H1 (cell line): ENCODE results near the gene ADM2. TPM values are rescaled to one million over a fixed set of nuclear protein-coding genes. Genes with fewer than 3 reads are reported as not detected.
A peak's percentile ranks its signal among the peaks of the same experiment; 100 is the strongest.

Source experiments
- CTCF ChIA-PET: fragments of 300-600 bp; sonication (Branson Sonifier 250); formaldehyde crosslinking; loops from one replicate; lab custom pipeline; 2021; ENCODE audit not compliant: partially characterized antibody; lab: Charles Lee
- POLR2A ChIA-PET: fragments of 300-600 bp; sonication (Branson Sonifier 250); formaldehyde crosslinking; loops from one replicate; lab custom pipeline; 2021; ENCODE audit warnings: inconsistent platforms; ENCODE audit not compliant: partially characterized antibody; lab: Charles Lee
- DNase-seq, 2 experiments: peaks; one replicate each; pipeline versions ENCODE4 v3.0.0 to v3.0.0-alpha.2; 2010 to 2022; ENCODE audit warnings: low spot score in 2 of 2, low read depth in 1 of 2, mixed read lengths in 1 of 2
- FAIRE-seq: peaks from 2 replicates; lab custom pipeline; 2011; peaks lifted over from hg19 to GRCh38; lab: Jason Lieb, UNC
- H2AFZ ChIP-seq: 2 replicates; pipeline ENCODE4 v1.8.1; 2012; ENCODE audit warnings: low read length, inconsistent platforms
- H2AK5ac ChIP-seq: 2 replicates; pipeline ENCODE4 v1.6.1; 2013; ENCODE audit warnings: low read depth, low read length
- H2BK120ac ChIP-seq: replicated peaks from 2 replicates; pipeline ENCODE3; 2013; ENCODE audit warnings: low read depth, low read length, inconsistent platforms
- H2BK12ac ChIP-seq: 2 replicates; pipeline ENCODE4 v1.6.1; 2013; ENCODE audit warnings: low read depth, low read length
- H2BK15ac ChIP-seq: 2 replicates; pipeline ENCODE4 v1.6.1; 2013; ENCODE audit warnings: low read length
- H2BK20ac ChIP-seq: 2 replicates; pipeline ENCODE4 v1.6.1; 2013; ENCODE audit warnings: low read length
- H2BK5ac ChIP-seq: 2 replicates; pipeline ENCODE4 v1.6.1; 2013; ENCODE audit warnings: low read depth, low read length
- H3K14ac ChIP-seq: 2 replicates; pipeline ENCODE4 v1.6.1; 2013; ENCODE audit warnings: inconsistent platforms; ENCODE audit not compliant: insufficient read length
- H3K18ac ChIP-seq: 2 replicates; pipeline ENCODE4 v1.6.1; 2013; ENCODE audit warnings: low read length; ENCODE audit errors: extremely low read depth
- H3K23ac ChIP-seq: 2 replicates; pipeline ENCODE4 v1.6.1; 2013; ENCODE audit warnings: inconsistent platforms; ENCODE audit not compliant: insufficient read length
- H3K23me2 ChIP-seq: 2 replicates; pipeline ENCODE4 v1.6.1; 2013; ENCODE audit warnings: low read depth, low read length
- H3K27ac ChIP-seq: 2 replicates; pipeline ENCODE4 v1.6.1; 2011; ENCODE audit warnings: low read depth, low read length, inconsistent platforms
- H3K27me3 ChIP-seq, 4 experiments: replicated peaks in 1 of 4; 1 replicate in 1 of 4; 2 replicates in 3 of 4; pipeline versions ENCODE4 v1.6.1 to v1.8.1; 2011 to 2013; ENCODE audit warnings: low read length in 3 of 4, mild to moderate bottlenecking in 3 of 4, inconsistent platforms in 2 of 4, mixed read lengths in 2 of 4, moderate library complexity in 1 of 4; ENCODE audit not compliant: control insufficient read depth in 3 of 4, insufficient read depth in 3 of 4; ENCODE audit errors: extremely low read depth in 1 of 4
- H3K36me3 ChIP-seq, 4 experiments: 2 replicates each; pipeline versions ENCODE4 v1.6.1 to v1.8.1; 2011 to 2013; ENCODE audit warnings: mild to moderate bottlenecking in 4 of 4, low read length in 3 of 4, moderate library complexity in 2 of 4, control low read depth in 1 of 4, inconsistent platforms in 1 of 4; ENCODE audit not compliant: insufficient read depth in 4 of 4, control insufficient read depth in 2 of 4
- H3K4ac ChIP-seq: replicated peaks from 2 replicates; pipeline ENCODE3; 2013; ENCODE audit warnings: low read length, low read depth, mixed read lengths, inconsistent platforms; ENCODE audit not compliant: insufficient read length
- H3K4me1 ChIP-seq, 4 experiments: replicated peaks in 1 of 4; 1 replicate in 1 of 4; 2 replicates in 3 of 4; pipeline versions ENCODE4 v1.6.1 to v1.8.1; 2011 to 2013; ENCODE audit warnings: low read length in 3 of 4, inconsistent platforms in 2 of 4, mixed read lengths in 1 of 4; ENCODE audit not compliant: insufficient read depth in 4 of 4, control insufficient read depth in 3 of 4
- H3K4me2 ChIP-seq, 2 experiments: 2 replicates each; pipeline versions ENCODE4 v1.6.1 to v1.8.1; 2011 to 2013; ENCODE audit warnings: low read depth in 2 of 2, low read length in 2 of 2, control low read depth in 1 of 2, inconsistent platforms in 1 of 2, mild to moderate bottlenecking in 1 of 2; ENCODE audit not compliant: insufficient read depth in 1 of 2
- H3K4me3 ChIP-seq, 4 experiments: fragments of 200-600, 300-600 bp in 1 of 4; sonication (generic), shearing (Covaris generic), sonication (Bioruptor Twin) in 1 of 4; 2 replicates each; pipeline versions ENCODE4 v1.5.1 to v1.8.1; 2011 to 2016; ENCODE audit warnings: low read length in 4 of 4, low read depth in 3 of 4, control low read depth in 2 of 4, inconsistent platforms in 2 of 4, mild to moderate bottlenecking in 2 of 4, mixed read lengths in 1 of 4, moderate library complexity in 1 of 4; ENCODE audit not compliant: insufficient read depth in 2 of 4; ENCODE audit errors: extremely low read depth in 1 of 4
- H3K56ac ChIP-seq: replicated peaks from 2 replicates; pipeline ENCODE3; 2013; ENCODE audit warnings: low read depth, mild to moderate bottlenecking, mixed read lengths, low read length, inconsistent platforms; ENCODE audit not compliant: insufficient read length
- H3K79me1 ChIP-seq: 2 replicates; pipeline ENCODE4 v1.6.1; 2013; ENCODE audit warnings: low read depth, low read length, control low read depth
- H3K79me2 ChIP-seq, 2 experiments: 2 replicates each; pipeline versions ENCODE4 v1.6.1 to v1.8.1; 2012 to 2013; ENCODE audit warnings: low read length in 2 of 2, mild to moderate bottlenecking in 2 of 2, inconsistent platforms in 1 of 2; ENCODE audit not compliant: insufficient read depth in 2 of 2, control insufficient read depth in 1 of 2
- H3K9ac ChIP-seq, 4 experiments: replicated peaks in 1 of 4; 1 replicate in 1 of 4; 2 replicates in 3 of 4; pipeline versions ENCODE4 v1.6.1 to v1.8.1; 2011 to 2013; ENCODE audit warnings: low read depth in 3 of 4, low read length in 3 of 4, control low read depth in 2 of 4, mild to moderate bottlenecking in 2 of 4, moderate library complexity in 2 of 4, inconsistent platforms in 1 of 4; ENCODE audit errors: extremely low read depth in 1 of 4
- H3K9me3 ChIP-seq, 2 experiments: 2 replicates each; pipeline versions ENCODE4 v1.6.1 to v1.8.1; 2012 to 2013; ENCODE audit warnings: mild to moderate bottlenecking in 2 of 2, moderate library complexity in 2 of 2, control low read depth in 1 of 2, inconsistent platforms in 1 of 2, low read depth in 1 of 2, low read length in 1 of 2, mixed read lengths in 1 of 2; ENCODE audit not compliant: insufficient read depth in 2 of 2
- H4K20me1 ChIP-seq, 2 experiments: replicated peaks in 1 of 2; 2 replicates each; pipeline versions ENCODE3 to v1.8.1; 2011 to 2013; ENCODE audit warnings: inconsistent platforms in 2 of 2, low read length in 2 of 2, mild to moderate bottlenecking in 1 of 2; ENCODE audit not compliant: insufficient read depth in 2 of 2, control insufficient read depth in 1 of 2
- H4K5ac ChIP-seq: 2 replicates; pipeline ENCODE4 v1.6.1; 2013; ENCODE audit warnings: low read length, low read depth, mixed read lengths, inconsistent platforms; ENCODE audit not compliant: insufficient read length
- H4K8ac ChIP-seq: 2 replicates; pipeline ENCODE4 v1.8.0; 2013; ENCODE audit warnings: mild to moderate bottlenecking, moderate library complexity, low read length, inconsistent platforms; ENCODE audit not compliant: insufficient read depth; ENCODE audit errors: extremely low read depth
- H4K91ac ChIP-seq: replicated peaks from 2 replicates; pipeline ENCODE3; 2013; ENCODE audit warnings: low read length, mixed read lengths, inconsistent platforms; ENCODE audit not compliant: insufficient read length
- BACH1 ChIP-seq: IDR thresholded peaks from 2 replicates; pipeline ENCODE4 v1.6.1; 2012; ENCODE audit warnings: low read length, improper control_type of control experiment
- BRCA1 ChIP-seq: IDR thresholded peaks from 2 replicates; pipeline ENCODE4 v1.6.1; 2012; ENCODE audit warnings: low read depth, low read length, improper control_type of control experiment
- EGR1 ChIP-seq: IDR thresholded peaks from 2 replicates; pipeline ENCODE4 v1.6.1; 2011; ENCODE audit warnings: low read depth, low read length, borderline replicate concordance
- EP300 ChIP-seq, 2 experiments: IDR thresholded peaks; 1 replicate in 1 of 2; 2 replicates in 1 of 2; pipeline ENCODE4 v1.6.1; 2011 to 2012; ENCODE audit warnings: low read depth in 2 of 2, low read length in 2 of 2, mild to moderate bottlenecking in 2 of 2, borderline replicate concordance in 1 of 2, inconsistent platforms in 1 of 2, moderate library complexity in 1 of 2
- EZH2 ChIP-seq: fragments of 200-600 bp; sonication (generic); IDR thresholded peaks from 2 replicates; pipeline ENCODE4 v1.7.1; 2012; ENCODE audit warnings: low read depth, mild to moderate bottlenecking, moderate library complexity, low read length, inconsistent platforms; ENCODE audit not compliant: severe bottlenecking
- HDAC6 ChIP-seq: IDR thresholded peaks from one replicate; pipeline ENCODE4 v1.7.1; 2012; ENCODE audit warnings: low read depth, mild to moderate bottlenecking, inconsistent platforms, low read length, moderate library complexity
- KDM1A ChIP-seq: fragments of 200-600, 300-600 bp; sonication (generic); IDR thresholded peaks from 2 replicates; pipeline ENCODE4 v1.7.1; 2016; ENCODE audit warnings: mild to moderate bottlenecking, low read length, borderline replicate concordance
- MAFK ChIP-seq: IDR thresholded peaks from 2 replicates; pipeline ENCODE4 v1.6.1; 2012; ENCODE audit warnings: low read depth, mild to moderate bottlenecking, improper control_type of control experiment, low read length
- RXRA ChIP-seq: IDR thresholded peaks from 2 replicates; pipeline ENCODE4 v1.6.1; 2011; ENCODE audit warnings: low read depth, mild to moderate bottlenecking, low read length, moderate library complexity; ENCODE audit not compliant: insufficient read depth
- SP2 ChIP-seq: IDR thresholded peaks from 2 replicates; pipeline ENCODE4 v1.6.1; 2012; ENCODE audit warnings: mild to moderate bottlenecking, low read length, inconsistent platforms
- TAF7 ChIP-seq: optimal IDR thresholded peaks from 2 replicates; pipeline ENCODE3; 2011; ENCODE audit warnings: low read depth, mild to moderate bottlenecking, inconsistent platforms, low read length, moderate library complexity, borderline replicate concordance
- TCF12 ChIP-seq: IDR thresholded peaks from 2 replicates; pipeline ENCODE4 v1.6.1; 2011; ENCODE audit warnings: low read depth, mild to moderate bottlenecking, low read length
- TEAD4 ChIP-seq: IDR thresholded peaks from 2 replicates; pipeline ENCODE4 v1.6.1; 2012; ENCODE audit warnings: low read depth, low read length, inconsistent platforms, mixed read lengths
- WGBS, 2 experiments: shearing (Covaris generic) in 1 of 2; methylation state at CpG; one replicate each; pipeline versions ENCODE4 v1.1.6 to v1.1.7; 2013 to 2015; ENCODE audit warnings: low lambda C conversion rate in 2 of 2, mixed read lengths in 2 of 2, inconsistent platforms in 1 of 2, low coverage in 1 of 2, missing lambda C conversion rate in 1 of 2; ENCODE audit not compliant: insufficient replicate concordance in 2 of 2, insufficient coverage in 1 of 2, insufficient read length in 1 of 2; ENCODE audit errors: extremely low coverage in 1 of 2, missing lambda C conversion rate in 1 of 2; 5-methylcytosine and 5-hydroxymethylcytosine counted together
- polyA plus RNA-seq, 7 experiments: library from polyadenylated mRNA; depleted of rRNA in 3 of 7; stranded (reverse) in 5 of 7; unstranded in 2 of 7; fragments of >200 nt in 5 of 7; fragments of 200-250 nt in 2 of 7; gene quantifications; 1 replicate in 5 of 7; 2 replicates in 1 of 7; 4 replicates in 1 of 7; pipeline versions ENCODE4 v1.2.1 to v1.2.3, GENCODE V29; 2011 to 2013; ENCODE audit warnings: missing spikeins in 2 of 7, mixed read lengths in 2 of 7
- total RNA-seq: library from RNA; stranded (reverse); fragmentation: NEBNext Ultra II Directional; extraction: Animal tissue kit (Norgen Biotek cat#: 25700); gene quantifications from 2 replicates; pipeline ENCODE4 v1.2.1, GENCODE V29; 2021
- TF ChIP-seq, protein P1 (sequence below): IDR thresholded peaks from 2 replicates; pipeline ENCODE4 v1.6.1; 2012; ENCODE audit warnings: inconsistent platforms

Gene ADM2
- total and polyA plus RNA-seq, 2 of the 8 experiments (the other 6 are each of a cell fraction or from before 2014, with no cell fraction given): 3.3 to 7.5 TPM

DNA sequence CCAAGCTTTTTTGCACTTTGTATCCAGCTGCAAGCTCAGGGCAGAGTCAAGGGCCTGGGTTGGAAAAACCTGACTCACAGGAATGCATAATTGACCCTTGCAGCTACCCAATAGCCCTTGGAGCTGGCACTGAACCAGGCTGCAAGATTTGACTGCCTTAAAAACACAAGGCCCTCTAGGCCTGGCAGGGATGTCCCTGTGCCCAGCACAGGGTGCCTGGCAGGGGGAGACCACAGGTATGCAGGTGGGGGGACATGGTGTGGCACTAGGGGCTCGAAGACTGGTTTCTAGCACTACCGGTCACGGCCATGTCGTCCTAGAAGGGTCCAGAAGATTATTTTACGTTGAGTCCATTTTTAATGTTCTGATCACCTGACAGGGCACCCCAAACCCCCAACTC, 36.7 kb upstream of the ADM2 start:
- Histone ChIP-seq H4K5ac (no peak overlapping the region), H3K4ac (no peak overlapping the region), H3K27me3 (no peaks in the 10 kb centered on the region), H3K14ac (no peak overlapping the region), H3K23me2 (no peaks in the 10 kb centered on the region), H3K18ac (no peak overlapping the region), H3K9me3 (no peaks in the 10 kb centered on the region), H3K9ac (no peak overlapping the region), H2BK20ac (no peak overlapping the region), H4K20me1 (peaks cover 17 to 18% of the 10 kb centered on the region in 2 experiments), H3K4me1 (peaks cover 0 to 9% (median 4%) of the 10 kb centered on the region in 4 experiments; a peak in 5 of 7 replicates), H2AFZ (no peak overlapping the region), H3K79me1 (no peaks in the 10 kb centered on the region), H3K4me2 (no peak overlapping the region), H2BK15ac (no peak overlapping the region), H2BK120ac (no peak overlapping the region), H4K8ac (peak overlapping the region; percentile 68; the same call in 1 of the 2 replicates), H3K79me2 (no peaks in the 10 kb centered on the region), H3K36me3 (peaks cover 5 to 27% (median 15%) of the 10 kb centered on the region in 4 experiments; a peak in 7 of 8 replicates), H4K91ac (no peak overlapping the region), H2BK12ac (no peak overlapping the region), H3K4me3 (no peak overlapping the region), H3K56ac (no peak overlapping the region), H2BK5ac (no peak overlapping the region), H3K23ac (no peak overlapping the region), H3K27ac (no peak overlapping the region), H2AK5ac (no peak overlapping the region)
- FAIRE-seq (no peak), DNase-seq (no peak)
- POLR2A ChIA-PET: interaction anchor here (0.7 to 1.8 kb wide), 7 partner anchors 12 to 201 kb away, joined by 3 to 6 read pairs (median 5); partner anchors contain the start of genes LMF2, NCAPH2, SCO2 and TUBGCP6
- CTCF ChIA-PET: interaction anchor here (0.6 to 1.9 kb wide), 9 partner anchors 13 to 255 kb away, joined by 3 to 5 read pairs (median 3); no protein-coding TSS in a partner anchor
- 90% methylated on average over 5 of the region's 5 CpGs; no CpG with 5 or more reads in 1 of the 2 experiments for WGBS, 2 experiments
- no peak for TF ChIP-seq BACH1
- TF ChIP-seq EGR1: no peak
- TF ChIP-seq TEAD4: no peak
- TF ChIP-seq KDM1A: no peak
- no peak for TF ChIP-seq SP2
- TF ChIP-seq, protein P1, sequence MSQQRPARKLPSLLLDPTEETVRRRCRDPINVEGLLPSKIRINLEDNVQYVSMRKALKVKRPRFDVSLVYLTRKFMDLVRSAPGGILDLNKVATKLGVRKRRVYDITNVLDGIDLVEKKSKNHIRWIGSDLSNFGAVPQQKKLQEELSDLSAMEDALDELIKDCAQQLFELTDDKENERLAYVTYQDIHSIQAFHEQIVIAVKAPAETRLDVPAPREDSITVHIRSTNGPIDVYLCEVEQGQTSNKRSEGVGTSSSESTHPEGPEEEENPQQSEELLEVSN: no peak
- no peak for TF ChIP-seq RXRA
- no peak for TF ChIP-seq EP300 (IDR thresholded peaks at IDR 0.05; ENCODE audit: borderline replicate concordance in 1 of 2, low read depth in 2 of 2, low read length in 2 of 2)
- no peak for TF ChIP-seq BRCA1
- TF ChIP-seq EZH2: no peak
- TF ChIP-seq TAF7: no peak
- TF ChIP-seq MAFK: no peak
- TF ChIP-seq HDAC6: no peak
- no peak for TF ChIP-seq TCF12
